Choroid plexus epithelial cell (primary cell): Measurements from ENCODE around the gene APC2.
"Not testable (repeated sequence)": the region's sequence is repeated elsewhere in the genome, so short reads cannot be mapped to it uniquely, and the experiment has no call there.

Source experiments
- DNase-seq: peaks from one replicate; pipeline ENCODE4 v3.0.0-alpha.2; 2010; ENCODE audit warnings: low read depth
- H3K4me3 ChIP-seq: 2 replicates; pipeline ENCODE4 v1.5.1; 2011; ENCODE audit warnings: low read depth, mild to moderate bottlenecking, control low read depth, low read length, moderate library complexity
- CTCF ChIP-seq: conservative IDR thresholded peaks from 2 replicates; pipeline ENCODE4 v1.5.1; 2011; ENCODE audit warnings: low read depth, mild to moderate bottlenecking, control low read depth, inconsistent platforms, low read length, moderate library complexity

Gene APC2

DNA sequence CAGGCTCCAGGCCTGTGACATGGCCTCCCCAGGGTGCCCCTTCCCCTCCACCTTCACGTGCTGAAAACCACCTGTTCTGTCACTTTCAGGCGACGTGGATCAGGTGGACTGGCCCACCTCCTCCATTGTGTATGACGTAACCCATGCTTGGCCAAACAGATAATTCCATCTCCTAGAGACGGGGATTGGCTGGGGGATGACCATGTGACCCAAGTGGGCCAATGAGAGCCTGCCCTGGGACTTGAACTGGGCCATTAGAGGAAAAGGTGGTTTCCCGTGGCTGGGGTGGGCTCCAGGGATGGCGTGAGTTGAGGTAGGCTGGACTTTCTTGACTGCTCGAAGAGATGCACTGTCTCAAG, 66.5 kb downstream of the APC2 start:
- no peak overlapping the region for H3K4me3 ChIP-seq
- no peak for TF ChIP-seq CTCF
- DNase-seq = peak; percentile 12

DNA sequence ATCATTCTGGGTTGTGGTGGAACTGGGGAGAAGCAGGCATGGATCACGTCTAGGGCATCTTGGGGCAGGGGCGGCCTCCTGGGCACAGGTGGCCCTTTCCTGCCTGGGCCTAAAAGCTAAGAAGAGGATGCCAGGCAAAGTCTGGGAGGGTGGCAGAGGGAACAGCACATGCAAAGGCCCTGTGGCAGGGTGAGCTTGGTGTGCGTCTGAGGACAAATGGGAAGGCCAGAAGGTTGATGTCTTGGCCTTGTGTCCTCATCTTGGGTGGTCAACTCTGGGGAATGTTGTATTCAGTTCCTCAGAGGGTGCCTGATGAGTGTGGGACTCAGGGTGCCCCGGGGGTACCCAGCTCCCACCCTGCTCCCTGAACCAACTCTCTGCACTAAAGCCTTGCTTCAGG, 68.5 kb downstream of the APC2 start:
- DNase-seq = no peak
- no peak overlapping the region for H3K4me3 ChIP-seq
- TF ChIP-seq CTCF = no peak

DNA sequence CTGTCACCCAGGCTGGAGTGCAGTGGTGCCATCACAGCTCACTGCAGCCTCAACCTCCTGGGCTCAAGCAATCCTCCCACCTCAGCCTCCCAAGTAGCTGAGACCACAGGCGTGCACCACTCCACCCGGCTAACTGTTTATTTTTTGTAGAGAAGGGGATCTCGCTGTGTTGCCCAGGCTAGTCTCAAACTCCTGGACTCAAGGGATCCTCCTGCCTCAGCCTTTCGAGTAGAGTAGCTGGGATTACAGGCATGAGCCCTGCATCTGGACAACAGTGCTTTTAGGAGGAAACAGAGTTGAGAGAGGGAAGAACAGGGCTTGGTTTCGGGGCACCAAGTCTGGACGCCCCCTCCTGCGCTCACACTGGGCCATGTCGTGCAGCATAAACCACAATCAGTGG, 69.9 kb downstream of the APC2 start:
- DNase-seq, H3K4me3 ChIP-seq: not testable (repeated sequence)

DNA sequence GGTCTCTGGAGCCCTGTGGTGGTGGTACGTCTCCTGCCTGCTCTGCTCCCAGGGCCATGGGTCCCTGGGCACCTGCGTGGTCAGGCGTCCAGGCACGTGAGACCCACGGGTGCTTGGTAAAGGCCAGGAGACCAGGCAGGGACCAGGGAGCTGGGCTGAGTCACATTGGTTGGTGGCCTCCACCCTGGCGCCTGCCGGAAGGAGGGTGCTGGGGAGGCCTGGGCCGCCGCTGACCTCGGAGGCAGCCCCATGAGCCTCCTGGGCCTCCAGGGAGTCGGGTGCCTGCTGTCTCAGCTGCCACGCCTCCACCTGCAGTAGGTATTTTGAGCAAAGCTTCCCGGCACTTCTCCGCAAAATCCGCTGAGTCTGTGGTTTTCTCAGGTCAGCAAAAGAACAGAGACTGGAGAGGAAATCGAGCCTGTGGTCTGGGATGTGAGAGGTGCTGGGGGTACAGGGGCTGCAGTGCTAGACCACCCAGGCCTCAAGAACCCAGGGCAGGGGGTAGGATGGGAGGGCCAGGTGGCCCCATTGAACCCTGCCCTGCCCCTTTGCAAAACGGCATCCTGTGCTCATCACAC, 70.4 kb downstream of the APC2 start:
- TF ChIP-seq CTCF = no peak
- H3K4me3 ChIP-seq = no peak overlapping the region
- DNase-seq = no peak

GRCh38 chr19:1521636-1522035, 71.7 kb downstream of the APC2 start:
- no peak for DNase-seq

GRCh38 chr19:1522061-1522460, 72.1 kb downstream of the APC2 start:
- TF ChIP-seq CTCF = no peak
- no peak for DNase-seq
- no peak overlapping the region for H3K4me3 ChIP-seq

More at GRCh38 chr19:1521636-1522035, 71.7 kb downstream of the APC2 start:
- no peak for TF ChIP-seq CTCF
- H3K4me3 ChIP-seq = no peak overlapping the region

DNA sequence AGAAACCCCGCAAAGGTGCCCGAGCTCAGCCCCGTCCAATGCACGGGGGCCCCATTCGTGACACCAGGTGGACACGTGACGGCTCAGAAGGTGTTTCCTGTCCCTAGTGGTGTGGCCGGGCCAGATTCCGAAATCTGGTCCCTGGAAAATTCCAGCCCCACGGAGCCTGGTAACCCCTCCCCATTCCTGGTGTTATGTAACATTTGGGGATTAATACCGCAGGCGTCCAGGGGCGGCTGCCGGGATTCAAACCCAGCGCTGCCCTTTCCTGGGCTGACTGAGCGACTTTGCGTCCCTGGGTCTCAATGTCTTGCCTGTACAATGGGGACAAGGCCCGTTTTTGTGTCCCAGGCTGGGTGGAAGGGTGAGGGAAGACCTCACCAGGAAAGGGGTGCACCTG, 72.9 kb downstream of the APC2 start:
- TF ChIP-seq CTCF = no peak
- no peak for DNase-seq

More for the DNA sequence above, 72.9 kb downstream of the APC2 start:
- H3K4me3 ChIP-seq = no peak overlapping the region
